Measurements from ENCODE around the gene PDE11A. TPM values are rescaled to one million over a fixed set of nuclear protein-coding genes. Genes with fewer than 3 reads are reported as not detected.
A peak's percentile ranks its signal among the peaks of the same experiment; 100 is the strongest.

Gene PDE11A
- total and polyA plus RNA-seq, 2 of the 8 experiments (the other 6 are each of a cell fraction or from before 2014, with no cell fraction given): 0.19 to 0.23 TPM

GRCh38 chr2:178101321-178102079, 28.9 kb upstream of the PDE11A start:
- no peak overlapping the region for H2BK20ac ChIP-seq (ENCODE audit: low read length)
- H3K4me3 ChIP-seq (ENCODE audit: extremely low read depth in 1 of 4, insufficient read depth in 2 of 4, low read depth in 3 of 4, low read length in 4 of 4): no peak overlapping the region
- H3K4ac ChIP-seq (replicated peaks; ENCODE audit: insufficient read length, low read depth, low read length): no peak overlapping the region
- H2BK15ac ChIP-seq (ENCODE audit: low read length): no peak overlapping the region
- H3K56ac ChIP-seq (replicated peaks; ENCODE audit: insufficient read length, low read depth, low read length): no peak overlapping the region
- H3K18ac ChIP-seq (ENCODE audit: extremely low read depth, low read length): no peak overlapping the region
- ChIA-PET CTCF (ENCODE audit: partially characterized antibody) (interaction anchor here (0.7 to 2.8 kb wide), 2 partner anchors 10 to 11 kb away, joined by 3 to 20 read pairs; partner anchors contain the start of gene RBM45), POLR2A (ENCODE audit: partially characterized antibody) (no interaction called here)
- no peaks in the 10 kb centered on the region for H3K4me1 ChIP-seq (replicated peaks in 1 of 4; ENCODE audit: control insufficient read depth in 3 of 4, insufficient read depth in 4 of 4, low read length in 3 of 4)
- H3K79me2 ChIP-seq (ENCODE audit: control insufficient read depth in 1 of 2, insufficient read depth in 2 of 2, low read length in 2 of 2): no peaks in the 10 kb centered on the region
- H3K4me2 ChIP-seq (ENCODE audit: insufficient read depth in 1 of 2, low read depth in 2 of 2, low read length in 2 of 2): no peak overlapping the region
- H3K27ac ChIP-seq (ENCODE audit: low read depth, low read length): no peak overlapping the region
- no peak overlapping the region for H4K8ac ChIP-seq (ENCODE audit: extremely low read depth, insufficient read depth, low read length)
- no peak overlapping the region for H4K5ac ChIP-seq (ENCODE audit: insufficient read length, low read depth, low read length)
- no peak overlapping the region for H2AK5ac ChIP-seq (ENCODE audit: low read depth, low read length)
- no peaks in the 10 kb centered on the region for H3K79me1 ChIP-seq (ENCODE audit: low read depth, low read length)
- H4K20me1 ChIP-seq (replicated peaks in 1 of 2; ENCODE audit: control insufficient read depth in 1 of 2, insufficient read depth in 2 of 2, low read length in 2 of 2): no peaks in the 10 kb centered on the region
- H2BK12ac ChIP-seq (ENCODE audit: low read depth, low read length): no peak overlapping the region
- no peaks in the 10 kb centered on the region for H3K23me2 ChIP-seq (ENCODE audit: low read depth, low read length)
- no peak overlapping the region for H2BK120ac ChIP-seq (replicated peaks; ENCODE audit: low read depth, low read length)
- no peaks in the 10 kb centered on the region for H3K9me3 ChIP-seq (ENCODE audit: insufficient read depth in 2 of 2, low read depth in 1 of 2, low read length in 1 of 2)
- no peak overlapping the region for H3K23ac ChIP-seq (ENCODE audit: insufficient read length)
- DNase-seq (ENCODE audit: low read depth in 1 of 2, low spot score in 2 of 2) (no peak), FAIRE-seq (no peak)
- no peak overlapping the region for H3K9ac ChIP-seq (replicated peaks in 1 of 4; ENCODE audit: extremely low read depth in 1 of 4, low read depth in 3 of 4, low read length in 3 of 4)
- H3K14ac ChIP-seq (ENCODE audit: insufficient read length): no peak overlapping the region
- 91% methylated on average over 3 of the region's 3 CpGs; no CpG with 5 or more reads in 1 of the 2 experiments for WGBS, 2 experiments (ENCODE audit: extremely low coverage in 1 of 2, insufficient coverage in 1 of 2, insufficient read length in 1 of 2, insufficient replicate concordance in 2 of 2, low coverage in 1 of 2, low lambda C conversion rate in 2 of 2, missing lambda C conversion rate in 1 of 2)
- H2AFZ ChIP-seq (ENCODE audit: low read length): peak overlapping the region; percentile 79; the same call in 1 of the 2 replicates
- H3K27me3 ChIP-seq (replicated peaks in 1 of 4; ENCODE audit: control insufficient read depth in 3 of 4, extremely low read depth in 1 of 4, insufficient read depth in 3 of 4, low read length in 3 of 4): no peaks in the 10 kb centered on the region
- H3K36me3 ChIP-seq (ENCODE audit: control insufficient read depth in 2 of 4, insufficient read depth in 4 of 4, low read length in 3 of 4): no peaks in the 10 kb centered on the region
- no peak overlapping the region for H2BK5ac ChIP-seq (ENCODE audit: low read depth, low read length)
- no peak overlapping the region for H4K91ac ChIP-seq (replicated peaks; ENCODE audit: insufficient read length, low read length)
- TF ChIP-seq CTCF (IDR thresholded peaks at IDR 0.05; ENCODE audit: control extremely low read depth in 1 of 3, insufficient read depth in 1 of 3, low read depth in 1 of 3, low read length in 3 of 3): no peak
- no peak for TF ChIP-seq POU5F1 (IDR thresholded peaks at IDR 0.05; ENCODE audit: low read depth, low read length)
- no peak for TF ChIP-seq CTBP2 (IDR thresholded peaks at IDR 0.05; ENCODE audit: borderline replicate concordance, insufficient read depth, insufficient read length, low read length)
- TF ChIP-seq TBP (IDR thresholded peaks at IDR 0.05; ENCODE audit: low read depth, low read length): no peak
- no peak for TF ChIP-seq ATF3 (IDR thresholded peaks at IDR 0.05; ENCODE audit: insufficient read depth, low read depth, low read length)
- no peak for TF ChIP-seq SP2 (IDR thresholded peaks at IDR 0.05; ENCODE audit: low read length)
- TF ChIP-seq POLR2A (IDR thresholded peaks at IDR 0.05; ENCODE audit: control extremely low read depth in 1 of 2, low read depth in 2 of 2, low read length in 2 of 2): no peak
- no peak for TF ChIP-seq RFX5 (IDR thresholded peaks at IDR 0.05; ENCODE audit: borderline replicate concordance, low read depth, low read length)
- TF ChIP-seq TCF12 (IDR thresholded peaks at IDR 0.05; ENCODE audit: low read depth, low read length): no peak
- no peak for TF ChIP-seq CBX5 (IDR thresholded peaks at IDR 0.05; ENCODE audit: low read depth, low read length)

Measured in H1 (cell line).